GM23338 (cell line): Measurements from ENCODE around the gene POLR2B. TPM values are rescaled to one million over a fixed set of nuclear protein-coding genes. Genes with fewer than 3 reads are reported as not detected.

Source experiments
- ATAC-seq: fragments of 200-7000 bp; cut with Tn5 transposase; 3 replicates; pipeline ENCODE4 v1.9.1; 2020
- DNase-seq: peaks from one replicate; pipeline ENCODE4 v3.0.0-alpha.2; 2015; ENCODE audit warnings: low spot score
- H2AFZ ChIP-seq: fragments of 200-600 bp; sonication (generic); 2 replicates; pipeline ENCODE4 v1.8.0; 2016; ENCODE audit warnings: antibody characterized with exemption, mild to moderate bottlenecking, moderate library complexity
- H3F3A ChIP-seq: fragments of 200-600 bp; sonication (generic); replicated peaks from 2 replicates; pipeline ENCODE4 v1.8.0; 2017; ENCODE audit warnings: antibody characterized with exemption, mixed run types, low read depth
- H3K27ac ChIP-seq: fragments of 200-600 bp; sonication (generic); 2 replicates; pipeline ENCODE4 v1.6.1; 2016; ENCODE audit warnings: low read depth
- H3K27me3 ChIP-seq: fragments of 200-600 bp; sonication (generic); 2 replicates; pipeline ENCODE4 v1.8.0; 2016; ENCODE audit warnings: mild to moderate bottlenecking, mixed run types, moderate library complexity; ENCODE audit not compliant: insufficient read depth
- H3K36me3 ChIP-seq: fragments of 200-600 bp; sonication (generic); 2 replicates; pipeline ENCODE4 v1.8.0; 2016; ENCODE audit warnings: mild to moderate bottlenecking; ENCODE audit not compliant: insufficient read depth
- H3K4me1 ChIP-seq: fragments of 200-600 bp; sonication (generic); 2 replicates; pipeline ENCODE4 v1.8.0; 2016; ENCODE audit warnings: mild to moderate bottlenecking, moderate library complexity; ENCODE audit not compliant: insufficient read depth
- H3K4me2 ChIP-seq: fragments of 200-600 bp; sonication (generic); 2 replicates; pipeline ENCODE4 v1.7.1; 2017; ENCODE audit warnings: mixed run types
- H3K4me3 ChIP-seq: fragments of 200-600 bp; sonication (generic); 2 replicates; pipeline ENCODE4 v1.6.1; 2016; ENCODE audit warnings: mixed run types
- H3K79me2 ChIP-seq: fragments of 200-600 bp; sonication (generic); replicated peaks from 2 replicates; pipeline ENCODE4 v1.8.0; 2017; ENCODE audit warnings: mild to moderate bottlenecking; ENCODE audit not compliant: insufficient read depth
- H3K9me2 ChIP-seq: fragments of 200-600 bp; sonication (generic); 2 replicates; pipeline ENCODE4 v1.8.0; 2017; ENCODE audit not compliant: insufficient read depth
- H4K20me1 ChIP-seq: fragments of 200-600 bp; sonication (generic); replicated peaks from 2 replicates; pipeline ENCODE4 v1.8.0; 2017; ENCODE audit warnings: mild to moderate bottlenecking; ENCODE audit not compliant: insufficient read depth
- H3K27ac Mint-ChIP-seq: 2 replicates; pipeline ENCODE4 v1.8.0; 2020; ENCODE audit warnings: inconsistent platforms, mild to moderate bottlenecking, moderate library complexity, mixed read lengths
- H3K27me3 Mint-ChIP-seq: 3 replicates; pipeline ENCODE4 v1.8.0; 2022; ENCODE audit warnings: low read depth, mild to moderate bottlenecking, moderate library complexity, mixed read lengths, inconsistent platforms; ENCODE audit not compliant: insufficient read depth, poor library complexity
- H3K36me3 Mint-ChIP-seq: 3 replicates; pipeline ENCODE4 v1.8.0; 2021; ENCODE audit warnings: low read depth, mild to moderate bottlenecking, inconsistent platforms, moderate library complexity, mixed read lengths
- H3K4me1 Mint-ChIP-seq: 3 replicates; pipeline ENCODE4 v1.8.0; 2020; ENCODE audit warnings: mild to moderate bottlenecking, inconsistent platforms, mixed read lengths
- H3K4me3 Mint-ChIP-seq: 3 replicates; pipeline ENCODE4 v1.8.0; 2021; ENCODE audit warnings: moderate library complexity, mild to moderate bottlenecking, inconsistent platforms, mixed read lengths
- H3K9me3 Mint-ChIP-seq: 3 replicates; pipeline ENCODE4 v1.8.0; 2020; ENCODE audit warnings: moderate library complexity, mild to moderate bottlenecking, inconsistent platforms, mixed read lengths
- CREB1 ChIP-seq: fragments of 250-450 bp; sonication (Bioruptor Pico); IDR thresholded peaks from 2 replicates; pipeline ENCODE4 v1.5.0; 2020; ENCODE audit warnings: low read depth, mild to moderate bottlenecking, moderate library complexity
- CTCF ChIP-seq, 2 experiments: fragments of 200-600 bp in 1 of 2; sonication (generic) in 1 of 2; conservative IDR thresholded peaks; 2 replicates each; pipeline versions ENCODE4 v1.5.1 to v1.6.1; 2016 to 2017; ENCODE audit warnings: antibody characterized with exemption in 2 of 2, low read depth in 2 of 2, mild to moderate bottlenecking in 2 of 2, moderate library complexity in 1 of 2
- ETS1 ChIP-seq: IDR thresholded peaks from 2 replicates; pipeline ENCODE4 v1.6.1; 2016; ENCODE audit warnings: antibody characterized with exemption
- EZH2 ChIP-seq: fragments of 200-600 bp; sonication (generic); IDR thresholded peaks from one replicate; pipeline ENCODE4 v1.8.0; 2017; ENCODE audit warnings: antibody characterized with exemption, mild to moderate bottlenecking, low read depth; ENCODE audit not compliant: unreplicated experiment
- EZH2phosphoT487 ChIP-seq: fragments of 200-600 bp; sonication (generic); IDR thresholded peaks from one replicate; pipeline ENCODE4 v1.8.1; 2018; ENCODE audit warnings: antibody characterized with exemption; ENCODE audit not compliant: unreplicated experiment
- JUNB ChIP-seq: IDR thresholded peaks from one replicate; pipeline ENCODE4 v1.6.1; 2016; ENCODE audit warnings: antibody characterized with exemption; ENCODE audit not compliant: unreplicated experiment
- NANOG ChIP-seq: IDR thresholded peaks from 2 replicates; pipeline ENCODE4 v1.6.1; 2016; ENCODE audit warnings: antibody characterized with exemption, borderline replicate concordance
- POLR2AphosphoS5 ChIP-seq: IDR thresholded peaks from 2 replicates; pipeline ENCODE4 v1.6.1; 2016; ENCODE audit warnings: antibody characterized with exemption, low read depth
- STAT1 ChIP-seq: IDR thresholded peaks from one replicate; pipeline ENCODE4 v1.6.1; 2016; ENCODE audit warnings: antibody characterized with exemption; ENCODE audit not compliant: unreplicated experiment
- ZNF114 ChIP-seq: fragments of 250-450 bp; sonication (Bioruptor Pico); IDR thresholded peaks from 2 replicates; pipeline ENCODE4 v1.5.0; 2020; ENCODE audit warnings: mild to moderate bottlenecking, moderate library complexity
- ZNF331 ChIP-seq: fragments of 250-450 bp; sonication (Bioruptor Pico); IDR thresholded peaks from 2 replicates; pipeline ENCODE4 v1.5.0; 2020; ENCODE audit warnings: low read depth, mild to moderate bottlenecking, moderate library complexity
- polyA plus RNA-seq: library from polyadenylated mRNA; unstranded; fragments of >200 nt; fragmentation: Nextera tagmentation; extraction: Ambion mirVana; gene quantifications from 2 replicates; pipeline ENCODE4 v1.2.1, GENCODE V29; 2016
- total RNA-seq: library from RNA; depleted of rRNA; stranded (reverse); fragments of >200 nt; shearing (Covaris generic); gene quantifications from 2 replicates; pipeline ENCODE4 v1.2.3, GENCODE V29; 2014
- TF ChIP-seq, protein P1 (sequence below): fragments of 250-450 bp; sonication (Bioruptor Pico); IDR thresholded peaks from 2 replicates; pipeline ENCODE4 v1.5.0; 2020; ENCODE audit warnings: mild to moderate bottlenecking, moderate library complexity
- TF ChIP-seq, protein P2 (sequence below): IDR thresholded peaks from one replicate; pipeline ENCODE4 v1.6.1; 2018; ENCODE audit warnings: antibody characterized with exemption; ENCODE audit not compliant: unreplicated experiment

The POLR2B gene
- total and polyA plus RNA-seq, 2 experiments from 2014 or later, result 56.5 to 165 TPM

GRCh38 chr4:57073559-57073958 is 94.9 kb downstream of the POLR2B start:
- peaks cover 3% of the 10 kb centered on the region for H3K27me3 Mint-ChIP-seq
- TF ChIP-seq ZNF331 (CRISPR knock-in tag), result no peak
- TF ChIP-seq ETS1, result no peak
- TF ChIP-seq EZH2, result no peak
- no peak for TF ChIP-seq POLR2AphosphoS5
- no peak for TF ChIP-seq STAT1
- TF ChIP-seq CTCF (conservative IDR thresholded peaks at IDR 0.05; ENCODE audit: low read depth in 2 of 2), result no peak
- no peak for TF ChIP-seq ZNF114 (CRISPR knock-in tag)
- TF ChIP-seq CREB1 (CRISPR knock-in tag), result no peak
- no peak for TF ChIP-seq EZH2phosphoT487
- TF ChIP-seq, protein P1, sequence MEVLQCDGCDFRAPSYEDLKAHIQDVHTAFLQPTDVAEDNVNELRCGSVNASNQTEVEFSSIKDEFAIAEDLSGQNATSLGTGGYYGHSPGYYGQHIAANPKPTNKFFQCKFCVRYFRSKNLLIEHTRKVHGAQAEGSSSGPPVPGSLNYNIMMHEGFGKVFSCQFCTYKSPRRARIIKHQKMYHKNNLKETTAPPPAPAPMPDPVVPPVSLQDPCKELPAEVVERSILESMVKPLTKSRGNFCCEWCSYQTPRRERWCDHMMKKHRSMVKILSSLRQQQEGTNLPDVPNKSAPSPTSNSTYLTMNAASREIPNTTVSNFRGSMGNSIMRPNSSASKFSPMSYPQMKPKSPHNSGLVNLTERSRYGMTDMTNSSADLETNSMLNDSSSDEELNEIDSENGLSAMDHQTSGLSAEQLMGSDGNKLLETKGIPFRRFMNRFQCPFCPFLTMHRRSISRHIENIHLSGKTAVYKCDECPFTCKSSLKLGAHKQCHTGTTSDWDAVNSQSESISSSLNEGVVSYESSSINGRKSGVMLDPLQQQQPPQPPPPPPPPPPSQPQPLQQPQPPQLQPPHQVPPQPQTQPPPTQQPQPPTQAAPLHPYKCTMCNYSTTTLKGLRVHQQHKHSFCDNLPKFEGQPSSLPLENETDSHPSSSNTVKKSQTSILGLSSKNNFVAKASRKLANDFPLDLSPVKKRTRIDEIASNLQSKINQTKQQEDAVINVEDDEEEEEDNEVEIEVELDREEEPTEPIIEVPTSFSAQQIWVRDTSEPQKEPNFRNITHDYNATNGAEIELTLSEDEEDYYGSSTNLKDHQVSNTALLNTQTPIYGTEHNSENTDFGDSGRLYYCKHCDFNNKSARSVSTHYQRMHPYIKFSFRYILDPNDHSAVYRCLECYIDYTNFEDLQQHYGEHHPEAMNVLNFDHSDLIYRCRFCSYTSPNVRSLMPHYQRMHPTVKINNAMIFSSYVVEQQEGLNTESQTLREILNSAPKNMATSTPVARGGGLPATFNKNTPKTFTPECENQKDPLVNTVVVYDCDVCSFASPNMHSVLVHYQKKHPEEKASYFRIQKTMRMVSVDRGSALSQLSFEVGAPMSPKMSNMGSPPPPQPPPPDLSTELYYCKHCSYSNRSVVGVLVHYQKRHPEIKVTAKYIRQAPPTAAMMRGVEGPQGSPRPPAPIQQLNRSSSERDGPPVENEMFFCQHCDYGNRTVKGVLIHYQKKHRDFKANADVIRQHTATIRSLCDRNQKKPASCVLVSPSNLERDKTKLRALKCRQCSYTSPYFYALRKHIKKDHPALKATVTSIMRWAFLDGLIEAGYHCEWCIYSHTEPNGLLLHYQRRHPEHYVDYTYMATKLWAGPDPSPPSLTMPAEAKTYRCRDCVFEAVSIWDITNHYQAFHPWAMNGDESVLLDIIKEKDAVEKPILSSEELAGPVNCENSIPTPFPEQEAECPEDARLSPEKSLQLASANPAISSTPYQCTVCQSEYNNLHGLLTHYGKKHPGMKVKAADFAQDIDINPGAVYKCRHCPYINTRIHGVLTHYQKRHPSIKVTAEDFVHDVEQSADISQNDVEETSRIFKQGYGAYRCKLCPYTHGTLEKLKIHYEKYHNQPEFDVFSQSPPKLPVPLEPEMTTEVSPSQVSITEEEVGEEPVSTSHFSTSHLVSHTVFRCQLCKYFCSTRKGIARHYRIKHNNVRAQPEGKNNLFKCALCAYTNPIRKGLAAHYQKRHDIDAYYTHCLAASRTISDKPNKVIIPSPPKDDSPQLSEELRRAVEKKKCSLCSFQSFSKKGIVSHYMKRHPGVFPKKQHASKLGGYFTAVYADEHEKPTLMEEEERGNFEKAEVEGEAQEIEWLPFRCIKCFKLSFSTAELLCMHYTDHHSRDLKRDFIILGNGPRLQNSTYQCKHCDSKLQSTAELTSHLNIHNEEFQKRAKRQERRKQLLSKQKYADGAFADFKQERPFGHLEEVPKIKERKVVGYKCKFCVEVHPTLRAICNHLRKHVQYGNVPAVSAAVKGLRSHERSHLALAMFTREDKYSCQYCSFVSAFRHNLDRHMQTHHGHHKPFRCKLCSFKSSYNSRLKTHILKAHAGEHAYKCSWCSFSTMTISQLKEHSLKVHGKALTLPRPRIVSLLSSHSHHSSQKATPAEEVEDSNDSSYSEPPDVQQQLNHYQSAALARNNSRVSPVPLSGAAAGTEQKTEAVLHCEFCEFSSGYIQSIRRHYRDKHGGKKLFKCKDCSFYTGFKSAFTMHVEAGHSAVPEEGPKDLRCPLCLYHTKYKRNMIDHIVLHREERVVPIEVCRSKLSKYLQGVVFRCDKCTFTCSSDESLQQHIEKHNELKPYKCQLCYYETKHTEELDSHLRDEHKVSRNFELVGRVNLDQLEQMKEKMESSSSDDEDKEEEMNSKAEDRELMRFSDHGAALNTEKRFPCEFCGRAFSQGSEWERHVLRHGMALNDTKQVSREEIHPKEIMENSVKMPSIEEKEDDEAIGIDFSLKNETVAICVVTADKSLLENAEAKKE, result no peak
- TF ChIP-seq JUNB, result no peak
- no peak for TF ChIP-seq NANOG
- TF ChIP-seq, protein P2, sequence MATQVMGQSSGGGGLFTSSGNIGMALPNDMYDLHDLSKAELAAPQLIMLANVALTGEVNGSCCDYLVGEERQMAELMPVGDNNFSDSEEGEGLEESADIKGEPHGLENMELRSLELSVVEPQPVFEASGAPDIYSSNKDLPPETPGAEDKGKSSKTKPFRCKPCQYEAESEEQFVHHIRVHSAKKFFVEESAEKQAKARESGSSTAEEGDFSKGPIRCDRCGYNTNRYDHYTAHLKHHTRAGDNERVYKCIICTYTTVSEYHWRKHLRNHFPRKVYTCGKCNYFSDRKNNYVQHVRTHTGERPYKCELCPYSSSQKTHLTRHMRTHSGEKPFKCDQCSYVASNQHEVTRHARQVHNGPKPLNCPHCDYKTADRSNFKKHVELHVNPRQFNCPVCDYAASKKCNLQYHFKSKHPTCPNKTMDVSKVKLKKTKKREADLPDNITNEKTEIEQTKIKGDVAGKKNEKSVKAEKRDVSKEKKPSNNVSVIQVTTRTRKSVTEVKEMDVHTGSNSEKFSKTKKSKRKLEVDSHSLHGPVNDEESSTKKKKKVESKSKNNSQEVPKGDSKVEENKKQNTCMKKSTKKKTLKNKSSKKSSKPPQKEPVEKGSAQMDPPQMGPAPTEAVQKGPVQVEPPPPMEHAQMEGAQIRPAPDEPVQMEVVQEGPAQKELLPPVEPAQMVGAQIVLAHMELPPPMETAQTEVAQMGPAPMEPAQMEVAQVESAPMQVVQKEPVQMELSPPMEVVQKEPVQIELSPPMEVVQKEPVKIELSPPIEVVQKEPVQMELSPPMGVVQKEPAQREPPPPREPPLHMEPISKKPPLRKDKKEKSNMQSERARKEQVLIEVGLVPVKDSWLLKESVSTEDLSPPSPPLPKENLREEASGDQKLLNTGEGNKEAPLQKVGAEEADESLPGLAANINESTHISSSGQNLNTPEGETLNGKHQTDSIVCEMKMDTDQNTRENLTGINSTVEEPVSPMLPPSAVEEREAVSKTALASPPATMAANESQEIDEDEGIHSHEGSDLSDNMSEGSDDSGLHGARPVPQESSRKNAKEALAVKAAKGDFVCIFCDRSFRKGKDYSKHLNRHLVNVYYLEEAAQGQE, result no peak
- H3K4me2 ChIP-seq, result no peak overlapping the region
- no peak overlapping the region for H3K4me3 Mint-ChIP-seq
- no peaks in the 10 kb centered on the region for H3K36me3 Mint-ChIP-seq
- no peak for ATAC-seq
- H3K27ac ChIP-seq, result no peak overlapping the region
- no peak overlapping the region for H2AFZ ChIP-seq
- no peak overlapping the region for H3K27ac Mint-ChIP-seq
- H3K4me3 ChIP-seq, result no peak overlapping the region
- H3K9me2 ChIP-seq, result 0 out of 2 replicates have a peak, but pooled peaks cover 5% of the 10 kb centered on the region
- H3K9me3 Mint-ChIP-seq, result no peaks in the 10 kb centered on the region
- H3K36me3 ChIP-seq, result no peaks in the 10 kb centered on the region
- no peaks in the 10 kb centered on the region for H4K20me1 ChIP-seq
- no peaks in the 10 kb centered on the region for H3F3A ChIP-seq
- H3K79me2 ChIP-seq, result no peaks in the 10 kb centered on the region
- DNase-seq, result no peak
- H3K4me1 Mint-ChIP-seq, result peaks cover 10% of the 10 kb centered on the region
- H3K27me3 ChIP-seq, result no peaks in the 10 kb centered on the region
- peaks cover 8% of the 10 kb centered on the region; the same call in 1 of the 2 replicates for H3K4me1 ChIP-seq
